Measurements from ENCODE around the gene RNF151.
"Not testable (repeated sequence)": the region's sequence is repeated elsewhere in the genome, so short reads cannot be mapped to it uniquely, and the experiment has no call there.

Gene RNF151, protein sequence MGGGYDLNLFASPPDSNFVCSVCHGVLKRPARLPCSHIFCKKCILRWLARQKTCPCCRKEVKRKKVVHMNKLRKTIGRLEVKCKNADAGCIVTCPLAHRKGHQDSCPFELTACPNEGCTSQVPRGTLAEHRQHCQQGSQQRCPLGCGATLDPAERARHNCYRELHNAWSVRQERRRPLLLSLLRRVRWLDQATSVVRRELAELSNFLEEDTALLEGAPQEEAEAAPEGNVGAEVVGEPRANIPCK

DNA sequence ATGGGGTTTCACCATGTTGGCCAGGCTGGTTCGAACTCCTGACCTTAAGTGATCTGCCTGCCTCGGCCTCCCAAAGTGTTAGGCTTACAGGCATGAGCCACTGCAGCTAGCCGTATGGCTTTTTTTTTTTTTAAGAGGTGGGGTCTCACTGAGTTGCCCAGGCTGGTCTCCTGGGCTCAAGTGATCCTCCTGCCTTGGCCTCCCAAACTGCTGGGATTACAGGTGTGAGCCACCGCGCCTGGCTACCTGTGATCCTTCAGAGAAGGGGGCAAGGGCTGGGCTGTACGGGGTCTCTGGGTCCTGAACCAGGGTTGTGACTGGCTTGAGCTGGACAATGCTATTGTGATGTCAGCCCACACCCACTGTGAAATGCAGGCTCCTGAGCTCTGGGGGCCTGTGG is at the start of gene RNF151:
Gene RNF151, plus strand, starts transcription at position 397 of the 400 bp plus-strand sequence. CDS start 26 bp downstream, outside the sequence.
- DNase-seq (ENCODE audit: low read depth) = no peak

DNA sequence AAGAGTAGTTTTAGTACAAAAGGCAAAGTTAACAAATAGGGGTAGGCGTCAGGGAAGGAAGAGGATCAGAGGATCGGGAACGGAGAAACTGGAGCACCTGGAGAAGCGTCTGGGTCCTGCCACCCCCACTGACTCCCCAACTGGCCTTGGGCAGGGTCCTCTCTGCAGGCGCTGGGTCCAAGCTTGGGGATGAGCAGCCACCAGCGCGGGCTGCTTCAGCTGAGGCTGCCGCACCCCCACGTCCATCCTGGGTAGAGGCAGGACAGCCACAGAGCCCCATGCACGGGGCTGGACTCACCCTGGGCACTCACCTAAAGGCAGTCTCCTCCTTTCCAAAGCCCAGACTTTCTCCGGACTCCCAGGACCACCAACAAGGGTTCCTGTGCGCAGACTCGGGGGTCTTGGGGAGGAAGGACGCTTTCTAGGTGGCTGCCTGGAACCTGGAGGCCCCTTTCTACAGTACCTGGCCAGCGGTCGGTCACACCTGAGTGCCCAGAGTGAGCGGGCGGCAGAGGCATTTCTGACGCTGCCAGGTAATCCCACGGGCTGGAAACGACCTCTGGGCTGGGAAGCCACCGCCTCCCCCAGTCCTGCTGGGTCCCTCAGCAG is 49.5 kb upstream of the RNF151 start:
- DNase-seq (ENCODE audit: low read depth) = no peak

DNA sequence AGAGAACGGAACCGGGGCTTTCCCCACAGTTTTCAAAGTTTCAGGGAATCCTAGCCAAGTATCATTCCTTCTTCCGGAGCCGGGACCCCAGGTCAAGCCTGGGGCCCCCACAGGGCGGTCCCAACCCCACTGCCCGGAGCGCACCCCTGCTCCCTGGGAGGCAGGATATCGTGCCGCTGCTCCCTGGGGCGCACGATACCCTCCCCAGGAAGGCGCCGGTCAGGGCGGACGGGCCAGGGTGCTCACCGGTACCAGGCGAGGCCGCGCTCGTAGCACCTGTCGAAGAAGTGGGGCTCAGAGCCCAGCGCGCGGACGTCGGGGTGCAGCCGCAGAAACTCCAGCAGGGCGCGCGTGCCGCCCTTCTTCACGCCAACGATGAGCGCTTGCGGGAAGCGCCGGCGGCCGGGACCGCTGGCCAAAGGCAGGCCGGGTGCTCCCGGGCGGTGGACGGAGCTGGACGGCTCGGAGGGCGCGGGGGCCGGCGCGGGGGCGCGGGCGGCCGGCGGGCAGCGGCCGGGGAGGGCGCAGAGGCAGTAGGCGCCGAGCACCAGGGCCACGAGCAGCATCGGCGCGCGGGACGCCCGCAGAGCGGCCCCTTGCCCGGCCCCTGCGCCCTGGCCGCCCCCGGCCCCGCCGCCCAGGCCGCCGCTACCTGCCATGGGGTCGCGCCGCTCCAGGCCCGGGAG is 48.8 kb upstream of the RNF151 start:
- DNase-seq (ENCODE audit: low read depth) = no peak

DNA sequence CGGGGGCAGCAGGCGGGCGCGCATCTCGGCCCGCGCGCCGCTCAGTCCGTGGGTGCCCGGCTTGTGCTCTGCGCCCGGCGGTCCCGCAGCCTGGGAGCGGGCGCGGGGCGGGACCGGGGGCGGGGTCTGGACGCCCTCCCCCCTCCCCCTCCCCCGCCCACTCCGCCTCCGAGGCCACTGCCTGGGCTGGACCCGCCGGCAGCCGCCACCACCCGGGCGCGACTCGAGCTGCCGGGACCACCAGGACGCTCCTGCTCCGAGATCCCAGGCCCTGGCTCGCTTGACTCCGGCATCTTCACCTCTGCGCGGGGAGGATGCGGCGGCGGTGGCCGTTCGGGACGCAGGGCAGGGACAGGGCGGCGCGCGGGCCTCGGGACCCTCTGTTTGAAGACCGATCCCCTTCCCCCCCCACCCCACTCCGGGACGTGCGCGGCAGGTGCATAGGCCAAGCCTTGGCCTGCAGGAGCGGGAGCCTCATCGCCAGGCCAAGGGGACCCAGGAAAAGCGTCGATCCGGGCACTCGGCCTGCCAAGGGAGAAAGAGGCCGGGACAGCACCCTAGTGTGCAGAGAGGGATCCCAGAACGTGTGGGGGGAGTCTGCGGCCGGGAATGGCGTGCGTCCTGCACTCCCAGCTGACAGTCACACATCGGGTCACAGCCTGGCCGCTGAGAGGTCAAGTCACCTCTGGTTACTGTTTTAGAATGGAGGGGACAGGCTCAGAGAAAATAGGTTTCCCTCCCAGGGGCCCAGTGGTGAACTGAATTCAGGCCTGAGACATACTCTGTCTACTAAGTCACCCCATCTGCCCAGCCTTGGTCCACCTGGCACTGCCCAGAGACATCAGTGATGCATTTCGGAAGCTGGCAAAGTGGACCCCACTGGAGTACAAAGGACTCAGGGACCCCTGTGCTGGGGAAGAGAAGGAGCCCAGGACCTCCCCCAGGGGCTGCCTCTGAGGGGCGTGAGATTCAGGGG is 48.0 kb upstream of the RNF151 start, which contains the start of gene HS3ST6:
Gene HS3ST6, minus strand, starts transcription at position 65 of the 976 bp plus-strand sequence. CDS start 92 bp downstream, outside the sequence.
- no peak for DNase-seq (ENCODE audit: low read depth)

DNA sequence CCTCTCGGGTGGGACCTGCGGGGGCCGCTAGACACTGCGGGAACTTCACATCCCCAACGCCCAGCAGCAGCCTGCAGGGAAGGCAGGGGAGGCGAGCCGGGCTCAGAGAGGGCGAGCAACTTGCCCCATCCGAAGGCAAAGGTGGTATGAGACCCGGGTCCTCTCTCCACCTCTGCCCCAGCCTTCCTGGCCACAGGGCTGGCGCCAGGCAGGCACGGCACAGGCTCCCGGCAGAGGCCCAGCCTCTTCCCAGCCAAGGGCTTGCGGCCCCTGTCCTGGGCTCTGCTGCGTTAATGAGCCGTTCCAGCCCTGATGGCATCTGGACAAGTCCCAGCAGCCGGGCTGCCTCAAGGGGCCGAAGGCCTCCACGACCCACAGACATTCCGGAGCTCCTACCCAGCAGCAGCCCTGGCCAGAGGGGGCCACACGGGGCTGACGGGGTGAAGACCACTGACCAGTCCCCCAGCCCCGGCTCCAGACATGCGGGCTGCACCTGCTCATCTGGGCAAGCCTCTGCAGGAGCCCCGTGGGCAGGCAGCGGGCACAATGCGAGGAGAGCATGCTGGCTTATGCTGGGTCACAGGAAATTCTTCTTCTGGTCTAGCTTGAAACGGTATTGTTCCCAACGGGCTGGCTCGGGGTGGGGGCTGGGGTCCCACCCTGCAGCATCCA is 47.2 kb upstream of the RNF151 start:
- no peak for DNase-seq (ENCODE audit: low read depth)

DNA sequence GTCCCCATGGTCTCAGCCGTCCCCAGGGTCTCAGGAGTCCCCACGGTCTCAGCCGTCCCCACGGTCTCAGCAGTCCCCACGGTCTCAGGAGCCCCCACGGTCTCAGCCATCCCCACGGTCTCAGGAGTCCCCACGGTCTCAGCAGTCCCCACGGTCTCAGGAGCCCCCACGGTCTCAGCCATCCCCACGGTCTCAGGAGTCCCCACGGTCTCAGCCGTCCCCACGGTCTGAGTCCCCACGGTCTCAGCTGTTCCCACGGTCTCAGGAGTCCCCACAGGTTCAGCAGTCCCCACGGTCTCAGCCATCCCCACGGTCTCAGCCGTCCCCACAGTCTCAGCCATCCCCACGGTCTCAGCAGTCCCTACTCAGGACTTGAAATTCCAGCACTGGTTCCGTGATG is 46.5 kb upstream of the RNF151 start:
- DNase-seq (ENCODE audit: low read depth) = not testable (repeated sequence)

DNA sequence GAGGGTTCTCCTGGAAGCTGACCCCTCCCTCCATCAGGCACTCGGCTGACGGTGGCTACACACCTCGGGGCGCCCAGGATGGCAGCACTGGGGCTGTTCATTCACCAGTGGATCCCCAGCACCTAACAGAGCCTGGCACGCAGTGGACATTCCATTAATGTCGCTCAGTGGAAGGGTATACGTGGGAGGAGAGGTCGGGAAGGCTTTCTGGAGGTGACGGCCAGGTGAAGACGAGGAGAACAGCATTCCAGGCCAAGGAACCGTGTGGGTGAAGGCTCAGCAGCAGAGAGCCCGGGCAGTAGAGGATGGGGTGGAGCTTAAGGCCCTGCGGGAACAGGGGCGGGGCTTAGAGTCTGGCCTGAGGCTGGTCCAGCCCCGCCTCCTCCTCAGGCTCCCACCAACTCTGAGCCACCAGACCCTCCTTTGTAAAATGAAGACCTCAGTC is 45.9 kb upstream of the RNF151 start:
- no peak for DNase-seq (ENCODE audit: low read depth)

DNA sequence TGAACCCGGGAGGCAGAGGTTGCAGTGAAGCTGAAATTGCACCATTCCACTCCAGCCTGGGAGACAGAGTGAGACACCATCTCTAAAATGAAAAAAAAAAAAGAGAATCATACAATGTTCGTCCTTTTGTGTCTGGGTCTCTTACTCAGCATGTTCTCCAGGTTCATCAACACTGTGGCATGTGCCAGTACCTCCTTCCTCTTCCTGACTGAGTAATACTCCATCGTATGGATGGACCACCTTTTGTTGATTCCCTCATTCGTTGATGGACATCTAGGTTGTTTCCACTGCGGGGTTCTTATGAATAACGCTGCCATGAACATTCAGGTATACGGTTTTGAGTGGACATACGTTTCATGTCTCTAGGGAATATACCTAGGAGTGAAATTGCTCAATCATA is 44.3 kb upstream of the RNF151 start:
- DNase-seq (ENCODE audit: low read depth) = no peak

DNA sequence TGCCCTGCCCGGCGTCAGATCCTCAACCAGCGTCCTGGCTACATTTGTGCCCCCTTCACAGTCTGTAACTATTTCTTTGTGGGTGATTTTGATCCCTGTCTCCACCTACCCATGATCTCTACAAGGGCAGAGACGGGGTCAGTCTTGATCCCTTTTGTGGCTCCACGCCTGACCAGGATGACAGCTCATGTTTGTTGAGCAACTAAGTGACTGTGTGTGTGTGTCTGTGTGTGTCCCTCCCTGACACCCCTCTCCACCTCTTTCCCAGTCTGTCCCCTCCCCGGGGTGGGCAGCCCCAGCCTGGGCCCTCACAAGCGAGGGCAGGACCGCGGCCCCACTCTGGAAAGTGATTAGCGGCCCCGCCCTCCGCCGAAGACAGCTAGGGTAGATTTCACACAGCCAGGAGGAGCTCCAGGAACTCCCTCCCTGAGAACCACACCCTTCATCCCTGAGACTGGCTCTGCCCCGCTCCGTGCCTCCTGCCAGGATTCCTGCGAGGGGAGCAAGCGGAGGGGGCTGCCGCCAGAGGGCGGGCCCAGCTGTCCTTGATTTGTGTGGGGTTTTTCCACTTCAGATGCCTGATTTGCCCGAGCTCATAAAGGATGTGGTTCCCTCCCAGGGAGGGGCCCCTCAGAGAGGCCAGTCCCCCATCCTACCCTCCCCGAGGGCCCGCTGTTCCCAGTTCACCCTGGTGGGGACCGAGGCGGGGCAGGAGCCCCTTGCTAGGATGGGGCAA is 43.2 kb upstream of the RNF151 start:
- DNase-seq (ENCODE audit: low read depth) = peak; percentile 30

DNA sequence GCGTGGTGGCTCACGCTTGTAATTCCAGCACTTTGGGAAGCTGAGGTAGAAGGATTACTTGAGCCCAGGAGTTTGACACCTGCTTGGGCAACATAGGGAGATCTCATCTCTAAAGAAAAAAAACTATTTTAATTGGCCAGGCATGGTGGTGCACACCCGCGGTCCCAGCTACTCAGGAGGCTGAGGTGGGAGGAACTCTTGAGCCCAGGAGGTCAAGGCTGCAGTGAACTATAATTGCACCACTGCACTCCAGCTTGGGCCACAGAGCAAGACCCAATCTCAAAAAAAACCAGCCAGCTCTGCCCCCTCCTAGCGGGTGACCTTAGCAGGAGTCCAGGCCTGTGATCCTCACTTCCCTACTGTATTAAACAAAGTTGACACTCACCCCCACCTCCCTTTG is 42.6 kb upstream of the RNF151 start:
- no peak for DNase-seq (ENCODE audit: low read depth)

DNA sequence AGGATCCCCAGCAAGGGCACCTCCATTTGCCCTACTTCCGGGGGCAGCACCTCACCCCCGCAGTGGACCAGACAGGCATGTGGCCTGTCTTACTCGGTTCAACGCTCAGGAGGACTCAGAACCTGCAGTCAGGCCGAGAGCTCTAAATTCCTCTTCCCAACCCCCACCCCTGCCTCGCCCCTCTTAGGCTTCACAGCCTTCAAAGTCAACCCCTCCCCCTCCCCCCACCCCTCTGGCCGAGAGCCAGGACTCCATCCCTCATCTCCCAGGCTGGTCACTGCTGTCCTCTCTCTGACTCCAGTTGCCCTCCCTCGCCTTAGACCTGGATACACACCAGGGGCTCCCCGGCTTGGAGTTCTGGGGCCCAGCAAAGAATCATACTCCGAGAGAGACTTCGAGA is 40.4 kb upstream of the RNF151 start:
- no peak for DNase-seq (ENCODE audit: low read depth)

DNA sequence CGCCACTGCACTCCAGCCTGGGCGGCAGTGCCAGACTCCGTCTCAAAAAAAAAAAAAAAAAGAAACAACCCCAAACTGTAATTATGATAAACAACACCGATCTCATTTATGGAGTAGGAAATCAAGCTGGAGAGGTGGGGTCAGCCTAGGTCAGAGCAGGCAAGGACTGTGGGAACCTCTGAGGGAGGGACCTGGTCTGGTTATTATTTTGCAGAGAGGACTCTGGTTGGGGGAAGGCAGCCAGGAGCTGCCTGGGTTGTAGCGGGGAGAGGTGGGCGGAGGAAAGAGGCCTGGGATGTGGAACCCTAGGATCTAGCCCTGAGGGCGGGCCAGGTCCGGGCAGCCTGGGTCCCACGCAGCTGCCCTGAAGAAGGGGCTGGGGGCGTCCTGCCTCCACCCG is 37.6 kb upstream of the RNF151 start:
- DNase-seq (ENCODE audit: low read depth) = no peak

DNA sequence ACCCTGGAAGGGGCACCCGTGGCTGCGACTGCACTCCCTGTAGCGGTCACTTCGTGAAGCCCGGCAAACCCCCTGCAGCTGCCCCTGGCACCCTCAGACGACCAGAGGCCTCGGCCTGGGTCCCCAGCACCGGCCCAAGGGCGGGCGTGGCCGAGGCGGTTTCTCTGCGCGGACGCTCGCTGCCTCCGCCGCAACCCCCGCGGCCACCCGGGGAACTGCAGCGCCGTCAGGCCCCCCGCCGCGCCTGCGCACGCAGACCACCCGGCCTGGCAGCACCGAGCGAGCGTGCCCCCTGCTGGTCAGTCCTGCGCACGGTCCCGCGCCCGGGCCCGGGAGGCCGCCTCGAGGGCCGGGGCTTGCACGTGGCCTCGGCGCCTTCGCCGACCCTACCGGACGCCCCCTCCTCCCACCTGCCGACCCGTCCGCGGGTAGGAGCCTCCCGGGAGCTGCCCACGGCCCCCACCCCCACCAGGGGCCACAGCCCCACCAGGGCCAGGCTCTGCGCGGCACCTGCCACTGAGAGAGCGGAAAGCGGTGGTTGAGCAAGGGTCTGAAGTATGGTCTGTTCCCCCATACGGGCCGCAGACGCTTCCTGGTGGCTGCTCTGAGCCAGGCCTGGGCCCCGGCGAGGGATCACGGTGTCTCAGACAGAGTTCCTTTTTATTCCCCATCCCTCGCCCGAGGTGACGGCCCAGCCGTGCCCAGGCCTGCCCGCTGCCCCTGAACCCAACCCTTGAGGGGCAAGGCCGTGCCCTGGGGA is 36.9 kb upstream of the RNF151 start:
- peak; percentile 60 for DNase-seq (ENCODE audit: low read depth)

DNA sequence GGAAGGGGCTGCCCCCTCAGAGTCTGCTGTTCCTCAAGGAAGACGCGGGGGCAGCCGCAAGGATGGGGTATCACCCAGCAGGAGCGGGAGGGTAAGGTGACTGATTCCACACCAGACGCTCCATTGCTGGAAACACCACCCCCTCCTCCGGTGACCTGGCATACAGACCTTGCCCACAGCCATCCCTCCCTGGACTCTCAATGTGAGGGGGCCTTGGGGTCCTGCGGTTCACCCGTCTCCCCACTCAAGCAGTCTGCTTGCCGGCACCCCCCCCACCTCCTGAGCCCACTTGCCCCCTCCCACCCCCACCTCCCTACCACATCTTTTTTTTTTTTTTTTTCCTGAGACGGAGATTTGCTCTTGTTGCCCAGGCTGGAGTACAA is 36.3 kb upstream of the RNF151 start:
- no peak for DNase-seq (ENCODE audit: low read depth)

DNA sequence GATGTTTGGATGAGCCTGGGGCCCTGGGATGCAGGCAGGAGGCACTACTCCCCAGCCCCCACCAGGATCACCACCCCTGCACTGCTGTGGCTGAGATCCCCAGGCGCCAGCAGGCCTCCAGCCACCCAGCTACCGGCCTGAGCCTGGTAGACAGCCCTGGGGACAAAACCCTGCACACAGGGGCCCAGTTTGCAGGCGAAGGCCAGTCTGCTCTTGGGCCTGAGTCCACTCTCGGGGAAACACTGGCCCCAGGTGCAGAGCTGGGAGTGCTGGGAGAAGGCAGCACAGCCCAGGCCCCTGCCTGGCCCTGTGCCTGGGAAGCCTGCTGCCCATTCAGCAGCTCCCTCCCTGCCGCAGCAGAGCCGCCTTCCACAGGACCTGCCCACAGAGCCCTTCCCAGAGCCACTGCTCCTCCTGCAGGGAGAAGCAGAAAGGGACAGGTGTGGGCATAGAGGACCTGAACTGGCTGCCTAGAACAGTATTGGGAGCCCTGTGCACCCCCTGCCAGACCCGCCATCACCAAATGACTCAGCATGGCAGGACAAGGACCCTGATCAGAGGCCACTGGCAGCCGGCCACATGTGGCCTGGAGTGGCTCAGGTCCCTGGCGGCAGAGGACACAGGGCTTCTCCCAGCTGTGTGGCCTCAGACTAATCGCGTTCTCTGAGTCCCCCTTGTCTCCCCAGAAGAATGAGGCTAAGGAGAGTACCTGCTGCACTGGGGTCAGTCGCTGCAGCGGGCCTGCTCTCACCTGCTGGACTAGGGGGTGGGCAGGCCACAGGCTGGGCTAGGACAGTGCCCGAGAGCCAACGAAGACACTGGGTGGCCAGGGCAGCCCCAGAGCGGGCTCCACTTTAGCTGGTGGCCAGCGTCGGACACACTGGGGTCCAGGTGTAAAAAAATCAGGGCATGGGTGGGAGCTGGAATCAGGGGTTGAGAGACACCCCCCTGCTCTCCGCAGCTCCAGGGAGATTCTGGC is 34.3 kb upstream of the RNF151 start:
- no peak for DNase-seq (ENCODE audit: low read depth)

DNA sequence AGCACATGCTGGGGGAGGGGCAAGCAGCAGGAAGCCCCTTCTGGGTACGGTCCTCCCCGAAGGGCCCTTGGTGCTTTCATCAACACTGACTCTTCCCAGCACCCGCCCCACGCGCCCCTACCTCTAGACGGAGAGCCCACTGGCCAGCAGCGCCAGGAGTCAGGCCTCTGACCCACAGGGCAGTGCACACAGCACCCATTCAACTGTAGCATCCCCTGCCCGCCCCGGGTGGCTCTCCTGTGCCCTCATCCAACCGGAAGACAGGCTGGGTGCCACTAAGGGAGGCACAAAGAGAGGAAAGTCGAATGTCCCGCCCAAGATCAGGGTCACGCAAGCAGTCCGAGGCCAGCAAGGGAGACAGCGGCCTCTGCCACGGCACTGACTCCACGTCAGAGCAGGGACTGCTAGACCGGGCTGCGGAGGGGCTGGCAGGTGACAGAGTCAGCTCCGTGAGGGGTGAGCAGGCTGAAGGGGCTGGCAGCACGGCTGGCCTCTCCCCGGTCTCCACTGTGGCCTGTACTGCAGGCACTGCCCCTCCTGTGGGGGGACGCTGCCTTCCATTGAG is 33.5 kb upstream of the RNF151 start:
- DNase-seq (ENCODE audit: low read depth) = no peak

DNA sequence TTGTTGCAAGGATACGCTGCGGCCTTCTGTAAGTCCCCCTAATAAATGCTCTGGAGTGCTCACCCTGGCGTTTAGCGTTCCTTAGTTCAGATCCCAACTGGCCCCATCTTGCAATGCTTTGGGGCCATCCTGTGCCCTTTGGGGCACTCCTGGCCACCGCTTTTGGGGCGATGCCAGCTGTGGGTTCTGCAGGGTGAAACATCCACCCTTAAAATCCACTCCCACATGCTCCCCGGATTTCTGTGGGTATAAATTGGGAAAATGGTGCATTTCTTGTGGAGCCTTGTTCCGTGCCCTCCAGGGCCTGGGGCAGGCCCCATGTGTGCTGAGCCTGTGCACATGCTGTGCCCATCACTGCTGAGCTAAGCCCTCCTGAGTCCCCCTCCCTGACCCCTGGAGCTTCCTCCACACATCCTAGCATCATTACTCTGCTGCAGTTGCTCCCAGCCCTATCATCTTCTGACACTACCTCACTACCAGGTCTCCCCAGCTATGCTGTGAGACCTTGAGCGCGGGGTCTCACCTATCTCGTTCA is 29.6 kb upstream of the RNF151 start:
- DNase-seq (ENCODE audit: low read depth) = no peak

DNA sequence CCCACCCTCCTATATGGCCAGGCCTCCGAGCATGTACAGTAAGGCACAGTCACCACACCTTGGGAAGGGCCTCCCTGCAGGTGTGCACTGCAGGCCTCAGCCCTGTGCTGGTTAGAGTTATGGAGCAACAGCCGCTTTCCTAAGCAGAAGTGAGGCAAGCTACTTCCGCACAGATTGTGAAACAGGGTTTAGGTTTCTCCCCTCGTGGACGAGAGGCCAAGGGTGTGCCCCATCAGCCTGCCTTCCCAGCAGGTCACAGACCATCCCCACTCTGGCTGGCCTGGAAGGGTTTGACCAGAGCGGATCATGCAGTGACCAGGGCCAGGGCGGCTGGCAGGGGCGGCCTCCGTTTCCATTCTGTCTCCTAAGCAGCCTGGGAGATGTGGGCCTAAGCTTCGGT is 28.3 kb upstream of the RNF151 start:
- no peak for DNase-seq (ENCODE audit: low read depth)

Measured in fibroblast of the conjunctiva (primary cell).